GM18909 (cell line): Measurements from ENCODE around the gene CSTA.

Experiments
- ATAC-seq: cut with Tn5 transposase; IDR thresholded peaks from one replicate; pipeline ENCODE4 v1.9.1; 2021; ENCODE audit warnings: mild to moderate bottlenecking; ENCODE audit not compliant: unreplicated experiment, poor library complexity

CSTA gene

GRCh38 chr3:122366379-122366749 is 41.3 kb downstream of the CSTA start:
- ATAC-seq, result no peak

GRCh38 chr3:122374034-122374433 is 49.0 kb downstream of the CSTA start:
- ATAC-seq, result no peak

GRCh38 chr3:122377975-122378374 is 52.9 kb downstream of the CSTA start:
- ATAC-seq, result no peak

- ATAC-seq, result peak; percentile 46
Observed at GRCh38 chr3:122382888-122383666, 58.0 kb downstream of the CSTA start, which contains the start of gene MIX23. MIX23 (minus strand) TSS chr3:122383231; CDS start chr3:122383224, 7 bp downstream.

GRCh38 chr3:122383771-122384697 is 59.0 kb downstream of the CSTA start, which contains the start of gene FAM162A:
FAM162A (plus strand) TSS chr3:122384182; CDS start chr3:122384266, 84 bp downstream.
- ATAC-seq, result peak; percentile 95

- no peak for ATAC-seq
Observed at GRCh38 chr3:122387709-122388108, 62.7 kb downstream of the CSTA start.

GRCh38 chr3:122389197-122389596 is 64.1 kb downstream of the CSTA start:
- no peak for ATAC-seq

- ATAC-seq, result no peak
Observed at GRCh38 chr3:122389892-122390291, 64.8 kb downstream of the CSTA start.

GRCh38 chr3:122390665-122391064 is 65.6 kb downstream of the CSTA start:
- ATAC-seq, result no peak
